Adrenal gland (tissue), 12 donors: Measurements from ENCODE around the gene KCNB1. TPM values are rescaled to one million over a fixed set of nuclear protein-coding genes. Genes with fewer than 3 reads are reported as not detected.

ENCODE experiments used
- DNase-seq, 7 donors: peaks; one replicate each; pipeline ENCODE4 v3.0.0-alpha.2; 2019 to 2020
- H3K27ac ChIP-seq, 5 donors: fragments of 200-600 bp; sonication (generic) in 4 of 5; 1 replicate in 3 of 5; 2 replicates in 2 of 5; pipeline versions ENCODE4 v1.5.1 to v1.8.0; 2016 to 2020; ENCODE audit warnings: mild to moderate bottlenecking in 1 of 5
- H3K27me3 ChIP-seq: fragments of 200-600 bp; 2 replicates; pipeline ENCODE4 v1.8.0; 2021
- H3K36me3 ChIP-seq, 2 donors: fragments of 200-600 bp; replicated peaks in 1 of 2; 1 replicate in 1 of 2; 2 replicates in 1 of 2; pipeline versions ENCODE4 v1.5.1 to v1.8.0; 2018 to 2022
- H3K4me1 ChIP-seq, 2 donors: fragments of 200-600 bp; replicated peaks in 1 of 2; 1 replicate in 1 of 2; 2 replicates in 1 of 2; pipeline versions ENCODE4 v1.5.1 to v1.8.0; 2018 to 2021
- H3K4me3 ChIP-seq, 4 donors: fragments of 200-600 bp; sonication (generic) in 3 of 4; one replicate each; pipeline ENCODE4 v1.5.1; 2016 to 2018
- H3K9me3 ChIP-seq, 3 donors: fragments of 200-600 bp; sonication (generic) in 1 of 3; replicated peaks in 1 of 3; 1 replicate in 2 of 3; 2 replicates in 1 of 3; pipeline versions ENCODE4 v1.5.1 to v1.8.0; 2016 to 2021
- POLR2A ChIP-seq, 2 donors: fragments of 450-650 bp; IDR thresholded peaks; one replicate each; pipeline ENCODE4 v1.6.1; 2017; ENCODE audit warnings: antibody characterized with exemption in 2 of 2, mild to moderate bottlenecking in 2 of 2, moderate library complexity in 1 of 2
- WGBS, 4 donors: extraction: QIAGEN DNeasy Blood & Tissue Kit in 2 of 4; methylation state at CpG; one replicate each; pipeline versions ENCODE4 v1.1.5 to v1.1.7; 2013 to 2017; 5-methylcytosine and 5-hydroxymethylcytosine counted together
- intact Hi-C, 2 donors: fragments of 100-400 bp; cut with DNase I; formaldehyde crosslinking; loops; one replicate each; pipeline versions ENCODE4 v1.14.1 to v1.15.0; 2022 to 2023
- polyA plus RNA-seq, 3 donors: library from polyadenylated mRNA; stranded (reverse); fragments of 200-250 nt in 2 of 3; fragments of 350-450 nt in 1 of 3; fragmentation: Illumina TruSeq in 1 of 3; extraction: RNeasy Lipid Tissue Mini Kit (QIAGEN cat#74804) in 1 of 3; gene quantifications; one replicate each; pipeline ENCODE4 v1.2.3, GENCODE V29; 2013 to 2014
- total RNA-seq, 9 donors: library from RNA; depleted of rRNA in 4 of 9; stranded (reverse); fragments of >200 nt in 4 of 9; fragments of 120-200 nt in 1 of 9; fragmentation: NEBNext Ultra II Directional in 1 of 9; extraction: Animal tissue kit (Norgen Biotek cat#: 25700) in 1 of 9; gene quantifications; one replicate each; pipeline versions ENCODE4 v1.1.0 to v1.2.4, GENCODE V29; 2013 to 2023
- TF ChIP-seq, protein P1 (sequence below), 6 experiments: fragments of 450-650 bp in 4 of 6; fragments of 200-600 bp in 2 of 6; sonication (generic) in 1 of 6; IDR thresholded peaks; 1 replicate in 5 of 6; 2 replicates in 1 of 6; pipeline versions ENCODE4 v1.5.1 to v1.8.0; 2016 to 2021; ENCODE audit warnings: antibody characterized with exemption in 6 of 6, mild to moderate bottlenecking in 2 of 6, moderate library complexity in 1 of 6
- donor health status: healthy with polysubstance abuse.
- donor health status: Bipolar disorder and iron deficiency.
- donor health status: DM: yes; HTN: yes; CAD: no.
- donor health status: DM: no; HTN: no; CAD: no.
- donor health status: DM: no; HTN: no; CAD: no.
- donor health status: DM: yes; HTN: yes; CAD: no.

Gene KCNB1
- total and polyA plus RNA-seq, 12 donors = 0.11 to 8.2 (median 1.3) TPM

DNA sequence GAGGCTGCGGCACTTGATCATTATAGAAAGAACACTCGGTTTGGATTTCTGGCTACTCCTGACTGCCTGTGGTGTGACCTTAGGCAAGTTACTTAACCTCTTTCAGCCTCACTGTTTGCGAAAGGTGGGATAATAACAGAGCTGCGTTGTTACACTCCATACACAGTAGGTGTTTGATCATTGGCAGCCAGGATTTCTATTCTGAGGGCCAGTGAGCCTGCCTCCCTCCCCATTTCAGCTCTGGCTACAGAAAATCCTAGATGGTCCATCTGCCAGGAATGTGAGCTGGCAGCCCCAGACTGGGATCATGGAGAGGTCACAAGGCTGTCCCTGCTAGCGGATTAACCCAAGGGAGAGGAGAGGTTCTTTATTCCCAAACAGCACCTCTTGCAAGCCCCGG, 2.7 kb downstream of the KCNB1 start:
- Histone ChIP-seq H3K9me3 (no peaks in the 10 kb centered on the region), H3K27ac (no peak overlapping the region), H3K4me3 (no peak overlapping the region), H3K27me3 (peaks cover 6% of the 10 kb centered on the region), H3K4me1 (peaks cover 8 to 14% of the 10 kb centered on the region in 2 donors), H3K36me3 (no peaks in the 10 kb centered on the region)
- intact Hi-C loops = loop anchor here (5.0 to 10.0 kb wide), 3 partner anchors 95 to 147 kb away; no protein-coding TSS in a partner anchor
- DNase-seq = no peak
- TF ChIP-seq, protein P1, sequence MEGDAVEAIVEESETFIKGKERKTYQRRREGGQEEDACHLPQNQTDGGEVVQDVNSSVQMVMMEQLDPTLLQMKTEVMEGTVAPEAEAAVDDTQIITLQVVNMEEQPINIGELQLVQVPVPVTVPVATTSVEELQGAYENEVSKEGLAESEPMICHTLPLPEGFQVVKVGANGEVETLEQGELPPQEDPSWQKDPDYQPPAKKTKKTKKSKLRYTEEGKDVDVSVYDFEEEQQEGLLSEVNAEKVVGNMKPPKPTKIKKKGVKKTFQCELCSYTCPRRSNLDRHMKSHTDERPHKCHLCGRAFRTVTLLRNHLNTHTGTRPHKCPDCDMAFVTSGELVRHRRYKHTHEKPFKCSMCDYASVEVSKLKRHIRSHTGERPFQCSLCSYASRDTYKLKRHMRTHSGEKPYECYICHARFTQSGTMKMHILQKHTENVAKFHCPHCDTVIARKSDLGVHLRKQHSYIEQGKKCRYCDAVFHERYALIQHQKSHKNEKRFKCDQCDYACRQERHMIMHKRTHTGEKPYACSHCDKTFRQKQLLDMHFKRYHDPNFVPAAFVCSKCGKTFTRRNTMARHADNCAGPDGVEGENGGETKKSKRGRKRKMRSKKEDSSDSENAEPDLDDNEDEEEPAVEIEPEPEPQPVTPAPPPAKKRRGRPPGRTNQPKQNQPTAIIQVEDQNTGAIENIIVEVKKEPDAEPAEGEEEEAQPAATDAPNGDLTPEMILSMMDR (IDR thresholded peaks at IDR 0.05) = no peak
- TF ChIP-seq POLR2A (IDR thresholded peaks at IDR 0.05) = no peak
- WGBS, 4 donors = 80 to 85% (median 82%) methylated on average over 5 to 6 of the region's 6 CpGs

DNA sequence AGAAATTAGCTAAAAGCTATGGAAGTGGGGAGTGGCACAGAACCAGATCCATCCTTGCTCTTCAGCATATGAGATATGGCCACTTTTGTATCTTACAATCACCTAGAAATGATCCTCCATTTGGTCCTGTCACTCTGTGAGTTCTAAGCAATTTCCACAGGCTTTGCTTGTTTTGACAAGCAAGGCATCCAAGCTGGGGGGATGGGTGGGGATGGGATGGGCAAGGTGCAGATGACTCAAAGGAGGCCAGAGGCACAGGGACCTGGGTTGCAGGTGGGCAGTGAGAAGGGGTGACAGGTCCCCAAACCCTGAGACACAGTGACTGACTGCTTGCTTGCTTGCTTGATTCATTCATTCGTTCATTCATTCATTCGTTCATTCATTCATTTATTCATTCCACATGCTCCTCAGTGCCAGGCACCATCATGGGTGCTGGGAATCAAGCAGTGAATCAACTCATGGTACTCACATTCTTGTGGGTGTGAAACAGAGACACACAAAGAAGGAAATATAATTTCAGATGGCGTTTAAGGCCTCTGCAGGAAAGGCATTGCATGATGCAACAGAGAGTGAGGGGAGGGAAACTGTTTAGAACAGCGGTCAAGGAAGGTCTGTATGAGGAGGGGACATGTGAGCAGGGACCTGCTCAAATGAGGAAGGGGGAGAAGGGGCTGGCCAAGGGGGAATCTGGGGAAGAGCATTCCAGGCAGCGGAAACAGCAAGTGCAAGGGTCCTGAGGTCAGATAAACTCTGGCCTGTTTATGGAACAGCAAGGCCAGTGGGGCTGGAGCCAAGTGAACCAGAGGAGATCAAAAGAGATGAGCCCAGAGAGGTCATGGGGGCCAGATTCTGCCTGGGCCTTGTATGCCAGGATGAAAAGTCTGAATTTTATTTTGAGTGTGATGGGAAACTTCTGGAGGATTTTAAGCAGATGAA, 3.4 kb downstream of the KCNB1 start:
- no peaks in the 10 kb centered on the region for H3K9me3 ChIP-seq
- H3K4me1 ChIP-seq = peaks cover 3 to 10% of the 10 kb centered on the region in 2 donors
- H3K4me3 ChIP-seq = no peak overlapping the region
- H3K36me3 ChIP-seq = no peaks in the 10 kb centered on the region
- no peak overlapping the region for H3K27ac ChIP-seq
- 57 to 71% (median 63%) methylated on average over 5 of the region's 5 CpGs for whole genome bisulfite sequencing, 4 donors
- no peak for DNase-seq
- intact Hi-C loops = no loop called here
- peaks cover 4% of the 10 kb centered on the region for H3K27me3 ChIP-seq
- TF ChIP-seq, protein P1 (IDR thresholded peaks at IDR 0.05) = no peak
- no peak for TF ChIP-seq POLR2A (IDR thresholded peaks at IDR 0.05)

DNA sequence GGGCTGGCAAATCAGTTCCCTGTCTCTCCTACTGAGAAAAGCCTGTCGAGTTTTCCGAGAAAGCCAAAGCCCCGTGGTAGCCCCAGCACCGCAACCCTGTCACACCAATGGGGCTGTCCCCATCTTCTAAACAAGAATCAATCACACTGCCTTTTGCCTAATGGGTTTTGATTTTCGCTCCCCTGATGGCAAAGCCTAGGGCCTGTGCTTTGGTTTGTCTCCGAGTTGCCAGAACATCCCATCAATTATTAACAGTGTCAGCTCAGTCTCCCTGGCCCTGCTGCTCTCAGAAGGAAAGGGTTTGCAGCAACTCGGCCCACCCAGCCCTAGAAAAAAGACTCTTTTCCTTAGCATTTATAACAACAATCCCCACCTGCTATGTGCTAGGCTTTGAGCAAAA, 4.2 kb downstream of the KCNB1 start:
- intact Hi-C loops = no loop called here
- WGBS, 4 donors = 65 to 79% (median 69%) methylated on average over 4 to 7 of the region's 7 CpGs
- Histone ChIP-seq H3K9me3 (no peaks in the 10 kb centered on the region), H3K27me3 (peaks cover 4% of the 10 kb centered on the region), H3K4me1 (peaks cover 0 to 10% of the 10 kb centered on the region in 2 donors), H3K4me3 (no peak overlapping the region), H3K27ac (no peak overlapping the region), H3K36me3 (no peaks in the 10 kb centered on the region)
- TF ChIP-seq, protein P1 (IDR thresholded peaks at IDR 0.05) = no peak
- TF ChIP-seq POLR2A (IDR thresholded peaks at IDR 0.05) = no peak
- no peak for DNase-seq

DNA sequence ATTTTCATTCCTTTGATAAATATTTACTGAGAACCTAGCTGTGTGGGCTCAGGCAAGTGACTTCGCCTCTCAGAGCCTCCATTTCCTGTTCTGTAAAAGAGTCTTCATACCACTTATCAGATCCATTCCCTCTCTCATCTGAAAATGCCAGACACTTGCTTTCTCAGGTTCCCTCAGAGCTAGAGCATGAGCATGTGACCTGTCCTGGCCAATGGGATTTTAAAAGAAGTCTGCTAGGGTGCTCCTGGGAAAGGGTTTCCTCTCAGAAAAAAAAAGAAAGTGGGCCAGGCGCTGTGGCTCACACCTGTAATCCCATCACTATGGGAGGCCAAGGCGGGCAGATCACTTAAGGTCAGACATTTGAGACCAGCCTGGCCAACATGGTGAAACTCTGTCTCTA, 5.3 kb downstream of the KCNB1 start:
- peaks cover 0 to under 1% of the 10 kb centered on the region in 2 donors for H3K4me1 ChIP-seq
- H3K27me3 ChIP-seq = no peaks in the 10 kb centered on the region
- intact Hi-C loops = no loop called here
- no peaks in the 10 kb centered on the region for H3K36me3 ChIP-seq
- H3K27ac ChIP-seq = no peak overlapping the region
- H3K4me3 ChIP-seq = no peak overlapping the region
- DNase-seq = no peak
- no peaks in the 10 kb centered on the region for H3K9me3 ChIP-seq
- 79 to 85% (median 82%) methylated on average over 3 of the region's 3 CpGs for WGBS, 4 donors
- TF ChIP-seq POLR2A (IDR thresholded peaks at IDR 0.05) = no peak
- TF ChIP-seq, protein P1 (IDR thresholded peaks at IDR 0.05) = no peak
